DND-41 (cell line): ENCODE measurements around the gene COLEC12.

ENCODE experiments used
- CTCF ChIP-seq: IDR thresholded peaks from 2 replicates; pipeline ENCODE4 v1.5.1; 2012; ENCODE audit warnings: borderline replicate concordance, low read length, moderate library complexity, mild to moderate bottlenecking; ENCODE audit not compliant: poor library complexity, severe bottlenecking; ENCODE audit errors: extremely low read depth
- EZH2 ChIP-seq: IDR thresholded peaks from 3 replicates; pipeline ENCODE4 v1.6.1; 2012; ENCODE audit warnings: borderline replicate concordance, low read depth, mild to moderate bottlenecking, moderate library complexity, low read length, inconsistent platforms; ENCODE audit not compliant: severe bottlenecking

- TF ChIP-seq CTCF: no peak
- TF ChIP-seq EZH2: no peak
These were observed 227.9 kb downstream of the COLEC12 start for GRCh38 chr18:272650-273049.
